Germinal center (tissue), 1 donor: ENCODE measurements around the gene RGR.
"Not testable (repeated sequence)": the region's sequence is repeated elsewhere in the genome, so short reads cannot be mapped to it uniquely, and the experiment has no call there.

Experiments
- DNase-seq: peaks from one replicate; pipeline ENCODE4 v3.0.0; 2012; ENCODE audit warnings: mixed read lengths, low spot score

The RGR gene

DNA sequence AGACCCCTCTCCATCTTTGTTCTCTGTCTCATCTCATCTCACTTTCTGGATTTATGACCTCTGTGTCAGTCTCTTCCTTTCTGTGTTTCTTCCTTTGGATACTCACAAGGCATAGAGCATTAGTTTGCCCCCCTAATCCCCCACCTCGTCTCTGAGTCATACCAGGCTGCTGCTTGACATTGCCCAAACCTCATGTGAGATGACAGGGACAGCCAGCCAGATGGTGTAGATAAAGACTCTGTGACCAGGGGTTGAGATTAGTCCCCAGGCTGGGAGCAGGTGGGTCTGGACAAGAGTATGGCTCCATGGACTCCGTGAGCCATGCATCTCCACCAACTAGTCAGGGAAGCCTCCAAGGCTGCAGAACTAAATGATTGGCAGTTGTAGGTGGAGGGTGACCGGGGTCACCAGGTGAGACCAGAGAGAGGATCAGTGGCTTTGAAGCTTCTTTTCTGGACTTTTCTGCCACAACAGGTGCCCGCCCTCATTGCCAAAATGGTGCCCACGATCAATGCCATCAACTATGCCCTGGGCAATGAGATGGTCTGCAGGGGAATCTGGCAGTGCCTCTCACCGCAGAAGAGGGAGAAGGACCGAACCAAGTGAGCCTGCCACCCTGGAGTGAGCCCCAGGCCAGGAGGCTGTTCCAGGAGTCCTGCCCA, 13.3 kb downstream of the RGR start:
- no peak for DNase-seq

- no peak for DNase-seq
Observed at GRCh38 chr10:84261236-84261915, 16.5 kb downstream of the RGR start.

GRCh38 chr10:84262190-84262956, 17.5 kb downstream of the RGR start:
- DNase-seq = no peak

DNA sequence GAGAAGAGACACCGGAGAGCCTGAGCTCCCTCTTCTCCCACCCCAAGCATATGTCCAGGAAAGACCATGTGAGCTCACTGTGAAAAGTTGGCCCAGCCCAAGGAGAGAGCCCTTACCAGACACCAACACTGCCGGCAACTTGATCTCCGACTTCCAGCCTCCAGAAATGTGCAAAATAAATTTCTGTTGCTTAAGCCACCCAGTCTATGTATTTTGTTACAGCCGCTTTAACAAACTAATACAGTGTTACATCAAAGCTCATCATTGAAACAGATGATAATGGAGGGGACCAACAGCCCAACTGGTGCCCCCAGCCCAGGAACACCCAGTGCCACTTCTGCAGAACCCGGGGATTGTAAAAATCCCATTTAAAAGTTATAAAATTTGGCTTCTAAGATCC, 18.9 kb downstream of the RGR start:
- DNase-seq = no peak

GRCh38 chr10:84264611-84265141, 19.8 kb downstream of the RGR start:
- DNase-seq = peak; percentile 62

DNA sequence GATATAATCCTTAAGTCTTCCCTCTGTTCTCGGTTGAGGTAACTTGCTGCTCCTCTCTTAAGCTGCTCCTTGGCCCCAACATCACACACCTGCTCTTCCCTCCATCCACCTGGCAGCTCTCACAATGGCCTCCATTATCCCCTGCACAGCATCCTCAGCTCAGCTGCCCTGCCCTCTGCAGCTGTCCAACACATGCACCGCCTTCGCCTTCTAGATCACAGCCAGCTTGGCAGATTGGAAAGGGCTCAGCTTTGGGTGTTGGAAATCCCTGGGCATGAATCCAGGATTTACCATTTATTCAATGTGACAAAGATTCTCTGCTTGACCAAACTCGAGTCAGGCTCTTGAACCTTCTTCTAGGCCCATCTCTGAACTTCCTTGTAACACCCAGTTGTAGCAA, 20.6 kb downstream of the RGR start:
- no peak for DNase-seq

GRCh38 chr10:84267503-84268126, 22.8 kb downstream of the RGR start:
- peak; percentile 17 for DNase-seq

GRCh38 chr10:84269162-84269561, 24.3 kb downstream of the RGR start:
- no peak for DNase-seq

DNA sequence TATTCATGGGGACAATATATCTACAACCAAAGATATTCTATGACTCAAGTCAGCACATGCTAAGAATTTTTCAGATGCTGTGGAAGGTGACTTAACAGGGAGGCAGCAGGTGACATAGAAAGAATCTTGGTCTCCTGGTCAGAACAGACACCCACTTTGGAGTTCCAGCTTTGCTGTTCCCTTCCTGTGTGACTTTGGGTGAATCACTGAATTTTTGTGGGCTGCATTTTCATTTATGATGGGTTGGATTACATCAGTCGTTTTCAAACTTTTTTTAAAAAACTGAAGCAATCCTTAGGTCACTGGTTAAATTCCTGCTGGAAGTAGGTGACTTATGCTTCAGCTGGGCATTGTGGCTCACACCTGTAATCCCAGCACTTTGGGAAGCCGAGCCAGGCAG, 24.9 kb downstream of the RGR start:
- no peak for DNase-seq

- DNase-seq = no peak
Observed at GRCh38 chr10:84270708-84271107, 25.9 kb downstream of the RGR start.

GRCh38 chr10:84279876-84280475, 35.1 kb downstream of the RGR start:
- not testable (repeated sequence) for DNase-seq

GRCh38 chr10:84286695-84287094, 41.8 kb downstream of the RGR start:
- DNase-seq = no peak

- DNase-seq = no peak
Observed at GRCh38 chr10:84288151-84288550, 43.3 kb downstream of the RGR start.

GRCh38 chr10:84289521-84290200, 44.8 kb downstream of the RGR start:
- no peak for DNase-seq

DNA sequence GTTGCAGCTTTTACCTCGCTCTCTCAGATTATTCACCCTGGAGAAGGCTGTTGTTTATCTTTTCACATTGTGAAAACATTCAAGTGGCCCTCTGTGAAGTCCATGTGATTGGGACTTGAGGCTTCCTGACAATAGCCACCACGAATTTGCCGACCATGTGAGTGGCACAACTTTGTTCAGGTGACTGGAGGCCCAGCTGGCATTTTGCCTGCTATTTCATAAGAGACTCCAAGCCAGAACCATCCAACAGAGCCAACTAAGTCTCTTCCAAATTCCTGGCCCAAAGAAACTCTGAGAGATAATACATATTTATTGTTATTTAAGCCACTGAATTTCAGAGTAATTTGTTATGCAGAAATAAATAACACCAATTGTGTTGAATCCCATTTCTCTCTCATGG, 45.4 kb downstream of the RGR start:
- no peak for DNase-seq

DNA sequence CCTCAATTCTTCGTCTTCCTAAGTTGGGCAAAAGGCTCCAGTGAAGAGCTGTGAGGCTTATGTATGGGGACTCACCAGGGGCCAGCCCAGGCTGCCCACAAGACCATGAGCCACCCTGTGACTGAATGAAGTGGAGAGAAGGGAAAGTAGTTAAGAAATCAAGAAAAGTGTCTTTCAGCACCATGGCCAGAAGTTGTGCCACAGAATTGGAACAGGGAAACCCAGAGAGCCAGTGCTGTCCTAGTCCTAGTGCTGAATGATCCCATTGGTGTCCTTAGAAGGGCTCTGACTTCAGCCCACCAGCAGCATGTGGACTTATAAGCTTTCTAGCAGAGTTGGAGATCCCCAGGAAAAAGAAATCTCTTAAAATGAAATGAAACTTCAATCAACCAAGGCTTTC, 46.5 kb downstream of the RGR start:
- DNase-seq = no peak

DNA sequence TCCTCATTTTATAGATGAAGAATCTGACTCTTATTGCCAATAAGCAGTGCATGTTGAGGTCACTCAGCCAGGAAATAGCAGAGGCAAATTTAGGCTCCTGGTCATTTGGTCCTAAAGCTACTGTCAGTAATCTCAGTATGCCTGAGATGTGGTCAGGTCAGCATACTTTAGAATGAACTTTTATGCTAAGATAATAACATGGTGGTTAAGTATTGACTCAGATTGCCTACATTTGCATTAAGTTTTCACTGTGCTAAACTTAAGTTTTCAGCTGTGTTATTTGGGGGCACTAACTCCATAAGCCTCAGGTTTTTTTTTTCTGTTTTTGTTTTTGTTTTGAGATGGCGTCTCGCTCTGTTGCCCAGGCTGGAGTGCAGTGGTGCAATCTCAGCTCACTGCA, 47.6 kb downstream of the RGR start:
- DNase-seq = no peak

DNA sequence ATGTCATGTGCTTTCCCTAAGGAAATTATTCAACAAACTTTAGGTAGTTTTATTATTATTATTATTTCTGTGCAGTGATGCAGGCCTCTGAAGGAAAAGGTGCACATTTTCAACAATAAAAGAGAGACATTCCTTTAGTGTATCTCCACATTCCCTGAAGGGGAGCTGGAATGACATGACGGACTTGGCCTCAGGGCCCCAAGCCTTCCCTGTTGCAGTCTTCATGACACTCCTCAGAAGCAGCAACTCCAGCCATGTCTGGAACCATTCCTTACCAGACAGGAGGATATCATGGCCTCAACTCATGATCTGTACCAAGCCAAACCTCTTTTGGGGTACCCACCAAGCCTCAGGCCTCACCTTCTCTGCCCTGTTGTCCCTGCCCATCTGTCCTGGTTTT, 48.3 kb downstream of the RGR start:
- DNase-seq = no peak

GRCh38 chr10:84293574-84294016, 48.7 kb downstream of the RGR start:
- DNase-seq = no peak

DNA sequence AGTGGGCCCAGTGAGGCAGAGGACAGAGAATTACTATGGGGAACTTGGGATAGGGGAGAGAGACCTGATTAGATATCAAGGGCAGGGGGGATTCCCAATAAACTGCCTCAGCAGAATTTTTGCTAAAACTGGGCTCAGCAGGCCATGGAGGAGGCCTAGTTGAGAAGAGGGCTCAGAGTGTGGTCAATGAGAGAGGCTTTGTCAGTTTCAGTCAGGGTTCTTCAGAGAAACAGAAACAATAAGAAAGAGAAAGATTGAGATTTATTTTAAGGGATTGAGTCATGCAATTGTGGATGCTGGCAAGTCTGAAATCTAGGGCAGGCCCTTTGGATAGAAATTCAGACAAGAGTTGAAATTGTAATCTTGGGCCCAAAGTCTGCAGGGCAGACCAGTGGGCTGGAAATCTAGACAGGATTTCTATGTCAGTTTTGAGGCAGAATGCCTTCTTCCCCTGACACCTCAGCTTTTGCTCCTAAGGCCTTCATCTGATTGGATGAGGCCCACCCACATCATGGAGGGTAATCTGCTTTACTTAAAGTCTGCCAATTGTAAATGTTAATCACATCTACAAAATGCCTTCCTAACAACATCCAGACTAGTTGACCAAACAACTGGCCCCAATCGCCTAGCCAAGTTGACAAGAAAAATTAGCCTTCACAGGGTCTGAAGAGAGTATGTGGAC, 50.1 kb downstream of the RGR start:
- no peak for DNase-seq
